HG03064 (cell line): ENCODE data around the gene UBE3B.

Experiments
- ATAC-seq: cut with Tn5 transposase; IDR thresholded peaks from one replicate; pipeline ENCODE4 v1.9.1; 2021; ENCODE audit warnings: low read depth; ENCODE audit not compliant: unreplicated experiment

Gene UBE3B

DNA sequence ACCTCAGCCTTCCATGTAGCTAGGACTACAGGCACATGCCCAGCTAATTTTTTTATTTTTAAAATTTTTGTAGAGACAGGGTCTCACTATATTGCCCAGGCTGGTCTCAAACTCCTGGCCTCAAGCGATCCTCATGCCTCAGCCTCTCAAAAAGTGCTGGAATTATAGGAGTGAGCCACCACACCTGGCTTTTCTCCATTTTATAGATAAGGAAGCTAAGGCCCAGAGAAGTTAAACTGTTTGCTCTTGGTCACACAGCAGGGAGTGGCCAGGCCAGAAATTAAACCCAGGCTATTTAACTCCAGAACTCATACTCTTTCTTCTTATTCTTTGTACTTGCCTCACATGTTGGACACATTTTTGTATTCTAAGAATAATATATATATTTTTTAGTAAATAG is 16.5 kb downstream of the UBE3B start:
- ATAC-seq = no peak

DNA sequence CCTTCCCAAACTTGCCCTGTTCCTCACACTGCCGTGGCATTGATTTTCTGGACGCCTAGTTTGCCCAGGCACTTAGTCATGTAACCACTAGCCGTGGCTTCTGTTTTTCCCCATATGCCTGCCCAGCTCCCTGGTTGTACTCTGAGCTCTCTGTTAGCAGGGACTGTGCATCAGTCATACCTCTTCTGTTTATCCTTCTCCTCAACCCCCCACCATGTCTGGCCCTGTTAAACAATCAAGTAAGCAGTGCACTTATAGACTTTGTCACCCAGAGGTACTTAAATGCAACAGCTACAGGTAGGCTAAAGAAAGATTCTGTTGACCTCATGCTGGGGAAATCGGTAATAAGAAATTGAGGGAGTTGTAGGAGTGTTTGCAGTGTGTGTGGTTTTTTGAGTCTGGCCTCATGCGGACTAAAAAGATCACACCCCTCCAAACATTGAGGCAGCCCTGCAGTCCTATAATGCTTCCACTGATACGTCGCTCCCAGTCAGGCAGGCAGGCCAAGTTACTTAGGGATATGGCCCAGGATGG is 17.0 kb downstream of the UBE3B start:
- no peak for ATAC-seq

DNA sequence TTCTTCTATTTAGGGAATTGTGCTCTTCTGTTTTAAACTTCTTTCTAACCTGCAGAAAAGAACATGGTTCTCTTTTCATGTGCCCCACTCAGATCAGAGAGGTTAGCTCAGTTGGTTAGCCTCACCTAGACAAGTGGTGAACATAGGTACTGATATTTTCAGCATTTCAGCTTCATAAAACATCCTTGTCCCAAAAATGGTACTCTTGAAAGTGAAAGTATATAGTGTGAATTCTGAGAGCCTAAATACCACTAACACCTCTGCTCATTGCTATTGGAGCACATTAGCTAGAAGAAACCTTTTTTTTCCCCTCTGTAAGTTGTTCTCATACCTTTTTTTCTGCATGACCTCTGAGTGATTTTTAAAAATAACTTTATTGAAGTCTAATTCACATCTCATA is 17.6 kb downstream of the UBE3B start:
- no peak for ATAC-seq

DNA sequence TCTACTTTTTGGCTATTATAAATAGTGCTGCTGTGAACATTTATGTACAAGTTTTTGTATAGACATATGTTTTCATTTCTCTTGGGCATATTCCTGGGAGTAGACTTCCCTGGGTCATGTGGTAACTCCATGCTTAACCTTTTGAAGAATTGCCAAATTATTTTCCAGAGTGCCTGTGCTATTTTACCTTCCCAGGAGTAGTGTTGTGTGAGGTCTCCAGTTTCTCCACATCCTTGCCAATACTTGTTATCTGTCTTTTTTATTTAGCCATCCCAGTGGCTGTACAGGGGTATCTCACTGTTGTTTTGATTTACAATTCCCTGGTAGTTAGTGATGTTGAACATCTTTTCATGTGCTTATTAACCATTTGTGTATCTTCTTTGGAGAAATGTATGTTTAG is 18.9 kb downstream of the UBE3B start:
- no peak for ATAC-seq

DNA sequence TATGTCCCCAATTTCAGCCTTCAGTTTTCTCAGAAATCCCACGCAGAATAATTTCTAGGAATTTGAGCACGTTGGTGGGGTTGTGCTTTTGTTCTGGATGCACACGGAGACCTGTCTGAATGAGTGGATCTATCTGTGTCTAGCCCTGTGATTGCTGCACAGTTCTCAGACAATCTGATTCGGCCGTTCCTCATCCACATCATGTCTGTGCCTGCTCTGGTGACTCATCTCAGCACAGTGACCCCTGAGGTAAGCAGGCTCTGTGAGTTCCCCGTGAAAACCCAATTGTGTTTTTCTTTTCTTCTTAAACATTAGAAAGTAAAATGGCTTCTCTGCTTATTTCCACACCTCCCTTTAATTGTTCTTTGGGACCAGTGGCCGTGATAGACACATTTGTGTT is 20.2 kb downstream of the UBE3B start:
- ATAC-seq = no peak

DNA sequence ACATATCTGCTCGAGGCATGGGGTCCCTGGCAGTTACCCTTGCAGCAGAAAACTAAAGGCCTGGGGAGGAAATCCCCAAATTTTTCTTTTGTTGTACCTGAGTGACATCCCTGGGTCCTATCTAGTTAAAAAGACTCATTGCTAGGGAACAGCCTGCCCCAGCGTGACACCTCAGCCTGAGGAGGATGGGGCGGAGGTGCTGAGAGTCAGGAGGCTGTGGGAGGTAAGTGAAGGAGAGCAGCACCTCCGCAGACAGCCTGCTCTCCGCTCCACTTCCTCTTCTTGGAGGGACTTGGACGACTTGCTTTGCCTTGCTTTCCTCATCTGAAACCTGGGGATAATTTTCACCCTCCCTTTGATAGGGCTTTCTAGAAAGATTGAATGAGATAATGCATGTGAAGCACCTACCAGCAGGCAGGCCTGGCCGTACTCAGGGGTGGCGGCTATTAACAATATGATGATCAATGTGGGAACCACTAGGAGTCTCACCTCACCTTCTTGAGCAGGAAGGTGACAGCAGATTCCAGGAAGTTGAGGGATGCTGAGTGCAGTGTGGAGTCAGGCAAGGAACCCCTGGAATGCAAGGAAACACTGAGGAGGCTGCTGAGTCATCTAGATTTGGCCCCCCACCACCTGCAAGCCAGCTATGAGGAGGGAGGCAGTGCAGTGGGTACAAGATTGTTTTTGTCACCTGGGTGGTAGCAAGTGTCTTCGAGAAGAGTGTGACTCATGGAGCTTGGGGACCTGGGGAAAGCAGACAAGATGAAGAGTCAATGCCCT is 23.2 kb downstream of the UBE3B start:
- ATAC-seq = no peak

DNA sequence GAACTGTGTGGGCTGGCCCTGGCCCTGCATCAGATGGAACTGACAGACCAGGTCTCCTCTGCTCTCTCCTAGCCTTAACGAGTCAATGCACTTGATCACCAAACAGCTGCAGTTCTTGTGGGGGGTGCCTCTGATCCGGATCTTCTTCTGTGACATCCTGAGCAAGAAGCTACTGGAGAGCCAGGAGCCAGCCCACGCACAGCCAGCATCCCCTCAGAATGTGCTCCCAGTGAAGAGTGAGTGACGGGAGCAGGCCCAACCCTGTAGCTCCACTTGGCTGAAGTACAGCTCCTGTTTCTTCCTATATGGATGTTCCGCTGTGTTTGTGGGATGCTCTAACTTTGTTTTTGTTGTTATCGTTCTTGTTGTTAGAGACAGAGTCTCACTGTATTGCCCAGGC is 23.9 kb downstream of the UBE3B start:
- ATAC-seq = no peak

DNA sequence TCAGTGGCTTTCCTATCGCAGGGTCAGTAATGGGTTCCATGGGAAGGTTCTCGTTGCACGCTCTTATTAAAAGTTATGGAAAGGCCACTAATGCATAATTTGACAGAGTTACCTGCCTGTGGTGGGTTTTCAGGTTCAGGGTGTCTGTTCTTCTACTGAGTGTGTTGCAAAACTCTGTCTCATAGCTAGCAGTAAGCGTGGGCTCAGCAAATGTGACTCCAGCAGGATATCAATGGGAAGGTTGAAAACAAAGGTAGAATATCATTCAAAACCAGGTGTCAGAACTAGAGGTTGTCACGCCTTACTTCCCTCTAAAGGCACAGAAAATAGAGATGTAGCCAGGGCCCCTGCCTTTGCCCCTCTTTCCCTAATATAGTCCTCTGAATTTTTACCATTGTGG is 24.9 kb downstream of the UBE3B start:
- no peak for ATAC-seq

DNA sequence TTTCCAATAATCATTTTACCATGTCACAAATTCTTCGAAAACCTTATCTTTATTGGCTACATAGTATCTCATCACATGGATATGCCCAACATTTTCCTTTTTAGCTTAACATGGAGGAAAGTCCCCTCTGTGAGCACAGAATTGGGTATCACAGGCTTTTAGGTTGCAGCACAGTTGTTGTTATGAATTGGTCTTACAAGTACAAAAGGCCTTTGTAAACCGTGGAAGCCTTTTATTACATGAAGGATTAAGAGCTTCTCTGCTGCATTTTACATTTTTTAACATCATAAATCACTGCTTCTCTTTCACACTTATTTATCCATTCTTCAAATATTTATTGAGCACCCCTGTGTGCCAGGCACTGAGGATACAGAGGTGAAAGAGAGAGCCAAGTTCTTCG is 26.2 kb downstream of the UBE3B start:
- ATAC-seq = no peak

DNA sequence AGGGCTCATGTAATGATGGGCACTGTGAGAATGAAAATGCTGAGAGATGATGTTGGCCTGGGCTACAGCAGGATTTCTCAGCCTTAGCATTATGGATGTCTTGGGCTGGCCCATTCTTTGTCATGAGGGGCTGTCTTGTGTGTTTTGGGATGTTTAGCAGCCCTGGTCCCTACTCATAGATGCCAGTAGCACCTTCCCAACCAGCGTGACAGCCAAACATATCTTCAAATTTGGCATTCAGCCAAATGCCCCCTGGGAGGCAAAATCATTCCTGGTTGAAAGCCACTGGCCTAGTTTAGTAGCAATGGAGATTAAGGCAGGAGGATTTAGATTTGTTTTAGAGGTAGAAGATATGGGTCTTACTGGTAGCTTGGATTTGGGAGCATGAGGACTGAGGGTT is 26.6 kb downstream of the UBE3B start:
- no peak for ATAC-seq

DNA sequence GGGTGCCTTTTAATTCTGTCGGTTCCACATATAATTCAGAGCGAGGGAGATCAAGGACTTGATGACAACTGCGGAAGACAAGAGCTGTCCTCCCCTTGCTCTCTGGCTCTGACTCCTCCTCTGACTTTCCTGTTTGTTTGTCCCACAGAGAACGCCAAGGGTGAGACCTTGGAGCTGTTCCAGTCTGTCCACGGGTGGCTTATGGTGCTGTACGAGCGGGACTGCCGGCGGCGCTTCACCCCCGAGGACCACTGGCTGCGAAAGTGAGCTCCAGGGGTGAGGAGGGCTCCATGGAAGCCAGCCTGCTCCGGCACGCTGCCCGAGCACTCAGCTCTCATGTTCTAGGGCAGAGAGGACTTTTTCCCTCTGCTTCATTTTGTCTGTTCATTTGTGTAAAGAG is 32.8 kb downstream of the UBE3B start:
- ATAC-seq = no peak

DNA sequence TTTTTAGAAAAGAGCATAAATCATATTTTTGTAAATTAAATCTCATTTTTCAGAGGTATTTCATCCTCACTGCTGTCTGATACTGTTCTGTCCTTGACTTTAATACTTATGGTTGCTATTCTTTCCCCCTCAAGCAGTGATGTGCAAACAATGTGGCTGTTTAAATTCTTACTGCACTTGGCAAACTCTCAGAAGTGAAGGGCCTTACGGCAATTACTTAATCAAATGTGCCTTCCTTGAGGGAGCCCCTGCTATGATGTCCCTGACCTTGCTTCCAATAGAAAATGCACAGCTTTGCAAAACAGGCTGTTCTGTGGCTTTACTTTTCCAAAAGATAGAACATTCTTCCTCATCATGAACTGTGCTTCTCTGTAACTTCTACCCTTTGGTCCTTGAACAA is 35.2 kb downstream of the UBE3B start:
- ATAC-seq = no peak

DNA sequence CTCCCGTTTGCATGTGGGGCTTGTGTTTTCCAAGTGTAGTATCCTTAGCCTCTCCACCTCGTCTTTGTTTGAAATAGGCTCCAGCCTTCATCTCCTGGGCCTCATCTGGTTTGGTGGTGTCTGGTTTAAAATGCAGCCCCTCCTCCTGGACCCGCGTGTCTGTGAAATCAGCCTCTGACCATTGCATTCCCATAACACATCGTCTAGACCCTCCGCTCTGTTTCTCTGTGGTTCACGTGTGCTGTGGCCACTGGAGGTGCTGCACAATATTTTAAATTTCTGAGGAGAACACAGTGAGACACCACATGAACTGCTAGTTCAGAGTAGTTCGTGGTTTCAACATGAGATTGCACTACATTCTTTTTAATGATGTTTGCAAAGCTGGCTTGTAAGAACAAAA is 35.6 kb downstream of the UBE3B start:
- no peak for ATAC-seq

DNA sequence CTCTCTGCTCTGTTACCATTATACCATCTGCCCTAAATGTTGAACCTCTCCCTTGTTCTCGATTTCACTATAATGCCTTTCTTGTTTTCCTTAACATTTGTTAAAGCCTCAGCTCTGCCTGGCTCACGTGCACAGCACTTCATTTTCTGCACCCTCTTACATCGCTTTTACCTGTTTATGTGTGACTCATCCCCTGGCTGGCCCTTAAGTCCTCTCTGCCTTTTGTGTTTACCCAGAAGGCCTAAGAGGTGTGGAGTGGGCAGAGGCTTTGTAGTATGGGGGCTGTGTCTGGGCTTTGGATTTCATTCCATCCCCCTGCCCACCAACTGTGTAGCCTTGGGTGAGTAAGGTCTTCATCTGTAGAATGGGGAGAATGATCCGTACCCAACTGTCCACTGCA is 36.5 kb downstream of the UBE3B start:
- ATAC-seq = no peak

DNA sequence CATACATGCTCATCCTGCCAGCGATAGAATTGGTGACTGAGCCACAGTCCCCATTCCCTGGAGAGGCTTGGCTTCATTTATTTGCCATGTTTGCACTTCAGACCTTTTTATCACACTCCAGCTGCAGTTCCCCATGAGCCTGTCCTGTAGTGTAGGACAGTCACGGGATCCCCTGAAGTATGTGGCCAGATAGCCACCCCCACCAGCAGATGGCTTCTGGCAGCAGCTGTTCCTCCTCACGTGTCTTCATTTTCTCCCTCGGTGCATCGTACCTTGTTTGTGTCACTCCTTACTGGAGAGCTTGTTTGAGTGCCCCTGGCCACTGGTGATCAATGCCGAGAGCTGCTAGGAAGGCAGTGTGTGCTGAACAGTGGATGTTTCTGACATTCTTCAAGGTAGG is 40.2 kb downstream of the UBE3B start:
- no peak for ATAC-seq

DNA sequence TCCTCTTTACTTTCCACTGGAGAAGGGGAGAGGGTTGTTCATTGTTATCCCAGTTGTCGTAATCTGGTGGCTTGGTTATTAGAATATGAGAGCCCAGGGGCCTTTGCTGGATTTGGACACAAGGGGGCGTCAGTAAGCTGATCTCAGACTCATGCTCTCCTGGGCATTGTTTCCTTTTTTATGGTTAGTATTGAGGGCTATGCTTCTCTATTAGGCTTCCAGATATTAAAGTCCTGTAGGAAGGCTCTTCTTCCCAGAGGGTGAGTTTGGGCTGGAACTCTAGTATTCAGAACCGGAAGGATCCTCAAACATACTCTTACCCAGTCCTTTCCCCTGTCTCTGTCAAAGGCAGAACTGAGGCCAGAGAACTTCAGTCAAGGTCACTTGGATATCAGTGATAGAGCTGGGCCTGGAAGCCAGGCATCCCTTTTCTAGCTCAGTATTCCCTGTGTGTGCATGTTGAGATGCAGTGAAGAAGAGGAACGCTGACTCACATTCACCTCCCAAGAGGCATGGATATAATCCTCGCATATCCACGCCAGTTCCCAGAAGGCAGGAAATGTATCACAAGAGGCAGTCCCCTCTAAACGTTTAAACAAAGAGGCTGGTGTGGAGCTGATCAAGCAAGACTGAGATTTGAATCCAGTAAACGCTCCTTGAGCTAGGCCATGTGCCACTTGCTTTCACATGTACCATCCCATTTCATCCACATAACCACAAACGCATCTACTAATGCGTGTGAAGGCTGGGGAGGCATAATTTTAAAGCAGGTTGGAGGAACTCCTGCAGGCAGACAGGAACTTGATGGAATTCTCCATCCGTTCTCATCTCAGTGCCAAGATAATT is 41.6 kb downstream of the UBE3B start:
- no peak for ATAC-seq

DNA sequence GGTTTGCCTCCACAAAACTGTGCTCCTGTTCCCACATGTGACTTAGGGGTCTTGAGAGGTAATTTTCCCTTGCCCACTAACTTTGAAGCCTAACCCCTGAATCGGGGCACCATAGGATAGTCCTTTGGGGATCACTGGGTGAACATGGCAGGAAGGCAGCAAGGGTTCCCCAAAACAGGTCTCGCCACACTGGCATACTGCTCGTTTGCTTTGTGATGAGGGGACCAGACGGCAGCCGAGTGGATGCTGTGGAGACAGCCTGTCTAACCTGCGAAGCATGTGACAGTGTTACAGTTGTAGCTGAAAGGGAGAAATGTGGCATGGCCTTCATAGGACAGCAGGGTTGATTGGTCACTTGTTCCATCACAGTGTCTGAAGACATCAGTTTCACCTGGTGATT is 42.4 kb downstream of the UBE3B start:
- no peak for ATAC-seq

DNA sequence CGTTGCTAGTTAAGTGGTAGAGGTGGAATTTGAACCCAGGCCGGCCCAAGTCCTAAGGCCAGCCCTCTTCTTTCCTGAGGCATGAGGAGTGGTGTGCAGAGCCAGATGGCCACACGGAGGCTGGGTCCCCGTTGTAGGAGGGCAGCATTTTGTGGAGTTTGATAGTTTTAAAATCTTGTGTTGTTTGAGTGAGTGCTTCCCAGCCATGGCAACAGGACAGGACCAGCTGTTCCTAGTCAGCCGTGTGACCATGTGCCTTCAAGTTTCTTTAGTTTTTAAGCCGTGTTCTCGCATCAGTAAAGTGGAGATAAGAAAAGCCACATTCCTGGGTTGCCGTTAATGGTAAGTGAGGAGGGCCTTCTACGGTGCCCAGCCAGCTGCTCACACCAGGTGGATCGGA is 44.4 kb downstream of the UBE3B start:
- no peak for ATAC-seq

DNA sequence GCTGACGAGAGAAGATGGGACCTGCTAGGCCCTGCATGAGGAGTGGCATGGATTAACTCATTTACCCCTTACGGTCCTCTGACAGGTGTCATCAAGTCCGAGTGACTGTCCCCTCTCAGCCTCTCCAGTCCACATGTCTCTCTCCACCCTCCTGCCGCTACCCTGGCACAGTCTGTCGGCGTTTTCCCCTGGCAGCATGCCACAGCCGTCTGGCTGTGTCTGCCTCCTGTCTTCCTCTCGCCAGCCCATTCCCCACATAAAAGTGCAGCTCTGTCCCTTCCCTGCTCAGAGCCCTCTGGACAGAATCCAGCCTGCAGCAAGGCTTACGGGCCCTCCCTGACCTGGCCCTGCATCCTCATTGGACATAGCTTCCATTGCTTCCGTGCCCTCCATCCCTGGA is 45.6 kb downstream of the UBE3B start:
- no peak for ATAC-seq

DNA sequence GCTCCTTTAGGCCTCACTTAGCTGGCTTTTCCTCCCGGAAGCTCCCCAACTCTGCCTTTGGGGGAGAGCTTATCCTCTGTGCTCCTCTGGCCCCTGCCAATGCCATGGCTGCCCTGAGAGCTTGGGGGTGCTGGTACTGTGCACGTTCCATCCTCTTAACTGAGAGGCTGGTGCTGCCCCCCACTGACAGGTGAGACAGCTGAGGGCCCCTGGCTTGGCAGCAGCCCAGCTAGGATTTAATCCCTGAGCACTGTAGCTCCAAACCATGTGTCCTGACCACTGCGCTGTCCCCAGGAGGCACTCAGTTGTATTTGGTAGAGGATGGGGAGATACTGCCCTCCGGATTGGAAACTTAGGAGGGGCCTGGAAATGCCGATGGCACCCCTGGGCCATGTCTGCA is 46.1 kb downstream of the UBE3B start:
- no peak for ATAC-seq

DNA sequence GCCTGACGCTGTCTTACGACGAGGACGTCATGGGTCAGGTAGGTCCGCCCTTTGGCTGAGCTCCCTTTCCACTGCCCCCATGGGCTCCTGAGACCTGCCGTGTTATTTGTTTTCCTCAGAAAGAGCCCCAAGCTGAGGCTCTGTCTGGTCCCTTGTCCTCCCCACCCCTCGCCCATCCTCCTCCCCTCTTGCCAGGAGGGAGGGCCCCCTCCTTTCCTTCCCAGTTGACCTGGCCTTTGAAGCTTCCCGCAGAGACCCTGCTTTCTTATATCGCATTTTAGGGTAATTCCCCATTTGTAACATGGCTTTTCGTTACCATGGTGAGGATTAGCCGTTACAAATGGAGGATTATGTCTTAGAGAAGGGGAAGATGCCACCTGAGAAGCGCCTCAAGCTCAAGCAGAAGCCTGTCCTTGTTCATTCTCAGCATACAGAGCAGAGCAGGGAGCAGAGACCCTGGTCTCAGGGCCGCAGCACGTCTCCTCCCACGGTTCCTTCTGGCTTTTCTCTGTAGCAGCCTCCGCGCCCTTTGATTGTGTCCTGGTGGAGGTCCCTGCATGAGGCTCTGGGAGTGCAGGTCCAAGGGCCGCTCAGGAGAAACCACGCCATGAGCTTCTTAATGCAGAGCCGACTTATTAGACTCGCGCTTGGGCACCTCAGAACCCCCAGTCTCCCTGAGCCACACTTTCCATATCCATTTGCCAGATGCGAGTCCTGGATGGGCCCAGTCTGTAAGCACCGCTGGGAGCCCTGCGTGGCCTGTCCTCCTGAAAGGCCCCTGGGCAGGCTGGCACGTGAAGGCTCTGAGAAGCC is 47.2 kb downstream of the UBE3B start:
- ATAC-seq = no peak
